Progenitor cell of endocrine pancreas (in vitro differentiated cells): ENCODE data around the gene ARL6IP4. TPM values are rescaled to one million over a fixed set of nuclear protein-coding genes. Genes with fewer than 3 reads are reported as not detected.
"Not testable (repeated sequence)": the region's sequence is repeated elsewhere in the genome, so short reads cannot be mapped to it uniquely, and the experiment has no call there.

Experiments used
- DNase-seq: peaks from one replicate; pipeline ENCODE4 v3.0.0; 2021; ENCODE audit warnings: low spot score; ENCODE audit not compliant: unreplicated experiment
- H3K27ac Mint-ChIP-seq: 2 replicates; pipeline ENCODE4 v1.8.0; 2021; ENCODE audit warnings: mild to moderate bottlenecking, moderate library complexity, mixed read lengths
- H3K27me3 Mint-ChIP-seq: 2 replicates; pipeline ENCODE4 v1.8.0; 2021; ENCODE audit warnings: mixed read lengths
- H3K36me3 Mint-ChIP-seq: 2 replicates; pipeline ENCODE4 v1.8.0; 2022; ENCODE audit warnings: mixed read lengths; ENCODE audit not compliant: insufficient read depth
- H3K4me1 Mint-ChIP-seq: 2 replicates; pipeline ENCODE4 v1.8.0; 2021; ENCODE audit warnings: low read depth, mixed read lengths
- H3K4me3 Mint-ChIP-seq: 2 replicates; pipeline ENCODE4 v1.8.0; 2021; ENCODE audit warnings: low read depth, mild to moderate bottlenecking, moderate library complexity, mixed read lengths
- H3K9me3 Mint-ChIP-seq: 2 replicates; pipeline ENCODE4 v1.8.0; 2021; ENCODE audit warnings: low read depth, mixed read lengths
- CTCF ChIP-seq: fragments of 200-600 bp; sonication (generic); IDR thresholded peaks from one replicate; pipeline ENCODE4 v1.5.0; 2021; ENCODE audit warnings: antibody characterized with exemption, mild to moderate bottlenecking; ENCODE audit not compliant: unreplicated experiment
- total RNA-seq: library from RNA; stranded (reverse); gene quantifications from 2 replicates; pipeline ENCODE4 v1.2.1, GENCODE V29; 2021

ARL6IP4 gene
- total RNA-seq, 1 donor from 2014 or later, result 122 TPM

GRCh38 chr12:122939125-122939524 is 41.4 kb upstream of the ARL6IP4 start:
- no peaks in the 10 kb centered on the region for H3K4me1 Mint-ChIP-seq
- no peaks in the 10 kb centered on the region for H3K36me3 Mint-ChIP-seq
- no peak overlapping the region for H3K4me3 Mint-ChIP-seq
- no peak for DNase-seq
- H3K9me3 Mint-ChIP-seq, result no peaks in the 10 kb centered on the region
- TF ChIP-seq CTCF, result no peak
- no peak overlapping the region for H3K27ac Mint-ChIP-seq
- no peaks in the 10 kb centered on the region for H3K27me3 Mint-ChIP-seq

GRCh38 chr12:122941351-122941750 is 39.1 kb upstream of the ARL6IP4 start:
- not testable (repeated sequence) for H3K27me3 Mint-ChIP-seq, H3K4me3 Mint-ChIP-seq, H3K4me1 Mint-ChIP-seq, H3K27ac Mint-ChIP-seq, H3K9me3 Mint-ChIP-seq, DNase-seq, H3K36me3 Mint-ChIP-seq

- Mint-ChIP-seq H3K27me3 (no peaks in the 10 kb centered on the region), H3K4me1 (no peaks in the 10 kb centered on the region), H3K27ac (no peak overlapping the region), H3K4me3 (no peak overlapping the region), H3K9me3 (no peaks in the 10 kb centered on the region), H3K36me3 (no peaks in the 10 kb centered on the region)
- TF ChIP-seq CTCF, result no peak
- DNase-seq, result no peak
These were observed 37.8 kb upstream of the ARL6IP4 start for GRCh38 chr12:122942637-122943036.

GRCh38 chr12:122943196-122943595 is 37.3 kb upstream of the ARL6IP4 start:
- no peak for DNase-seq
- Mint-ChIP-seq H3K36me3 (no peaks in the 10 kb centered on the region), H3K4me3 (no peak overlapping the region), H3K27ac (no peak overlapping the region), H3K4me1 (no peaks in the 10 kb centered on the region), H3K27me3 (no peaks in the 10 kb centered on the region), H3K9me3 (no peaks in the 10 kb centered on the region)
- no peak for TF ChIP-seq CTCF

GRCh38 chr12:122944605-122945592 is 35.6 kb upstream of the ARL6IP4 start:
- Mint-ChIP-seq H3K36me3 (no peaks in the 10 kb centered on the region), H3K4me3 (no peak overlapping the region), H3K9me3 (no peaks in the 10 kb centered on the region), H3K27me3 (no peaks in the 10 kb centered on the region), H3K4me1 (no peaks in the 10 kb centered on the region), H3K27ac (peak overlapping the region; percentile 88)
- DNase-seq, result no peak
- TF ChIP-seq CTCF, result no peak
